Transverse colon (tissue), 4 donors: ENCODE measurements around the gene CACNG6.

Experiments used
- CTCF ChIP-seq, 5 experiments: fragments of 200-600 bp in 3 of 5; fragments of 450-650 bp in 2 of 5; sonication (generic) in 3 of 5; IDR thresholded peaks; 1 replicate in 2 of 5; 2 replicates in 3 of 5; pipeline ENCODE4 v1.5.1; 2016 to 2017; ENCODE audit warnings: antibody characterized with exemption in 5 of 5, inconsistent platforms in 3 of 5, mild to moderate bottlenecking in 2 of 5, moderate library complexity in 1 of 5
- POLR2AphosphoS5 ChIP-seq, 3 donors: sonication (generic); formaldehyde crosslinking; IDR thresholded peaks; one replicate each; pipeline ENCODE4 v1.6.1; 2016; ENCODE audit warnings: antibody characterized with exemption in 3 of 3

- TF ChIP-seq POLR2AphosphoS5 (IDR thresholded peaks at IDR 0.05) (no peak), CTCF (IDR thresholded peaks at IDR 0.05) (no peak)
Measured at GRCh38 chr19:54014920-54015560, 23.6 kb downstream of the CACNG6 start.
